Fibroblast of skin of right quadriceps (primary cell): Measurements from ENCODE around the gene PAK1.

Experiments
- DNase-seq: peaks from one replicate; pipeline ENCODE4 v3.0.0-alpha.2; 2013

Gene PAK1

DNA sequence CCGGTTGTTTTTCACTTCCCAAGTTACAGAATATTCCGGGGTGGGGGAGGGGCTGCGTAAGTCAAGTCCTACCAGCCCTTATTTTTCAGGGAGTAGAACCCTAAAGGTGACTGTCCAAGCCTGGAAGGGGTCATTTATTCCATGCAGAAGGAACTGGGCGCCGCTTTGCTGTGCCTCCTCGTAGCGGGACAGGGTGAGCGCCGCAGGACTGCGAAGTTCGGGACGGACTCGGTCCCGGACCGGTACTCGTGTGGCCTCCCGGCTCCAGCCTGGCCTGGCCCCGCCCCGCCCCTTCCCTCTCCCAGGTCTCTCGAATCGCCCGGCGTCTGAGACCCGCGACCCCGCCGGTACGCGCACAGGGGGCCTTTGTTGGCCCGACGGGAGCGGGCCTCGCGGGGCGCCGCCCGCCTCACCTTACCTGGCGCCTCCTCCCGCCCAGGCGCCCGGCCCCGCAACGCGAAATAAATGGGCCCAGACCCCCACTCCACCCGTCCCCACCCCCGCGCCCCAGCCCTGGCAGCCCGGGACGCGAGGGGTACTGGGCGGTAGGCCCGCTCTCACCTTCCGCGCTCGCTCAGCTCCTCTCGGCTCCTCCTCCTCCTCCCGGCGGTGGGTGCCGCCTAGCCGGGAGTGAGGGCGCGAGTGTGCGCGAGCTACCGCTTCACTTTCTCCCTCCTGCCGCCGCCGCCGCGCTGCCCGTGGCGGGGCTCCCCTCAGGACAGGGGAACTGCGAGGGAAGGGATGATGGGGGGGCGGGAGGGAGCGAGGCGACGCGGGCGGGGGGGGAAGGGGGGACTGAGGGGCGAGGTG lies 698 bp downstream of the PAK1 start:
- DNase-seq = peak; percentile 20

DNA sequence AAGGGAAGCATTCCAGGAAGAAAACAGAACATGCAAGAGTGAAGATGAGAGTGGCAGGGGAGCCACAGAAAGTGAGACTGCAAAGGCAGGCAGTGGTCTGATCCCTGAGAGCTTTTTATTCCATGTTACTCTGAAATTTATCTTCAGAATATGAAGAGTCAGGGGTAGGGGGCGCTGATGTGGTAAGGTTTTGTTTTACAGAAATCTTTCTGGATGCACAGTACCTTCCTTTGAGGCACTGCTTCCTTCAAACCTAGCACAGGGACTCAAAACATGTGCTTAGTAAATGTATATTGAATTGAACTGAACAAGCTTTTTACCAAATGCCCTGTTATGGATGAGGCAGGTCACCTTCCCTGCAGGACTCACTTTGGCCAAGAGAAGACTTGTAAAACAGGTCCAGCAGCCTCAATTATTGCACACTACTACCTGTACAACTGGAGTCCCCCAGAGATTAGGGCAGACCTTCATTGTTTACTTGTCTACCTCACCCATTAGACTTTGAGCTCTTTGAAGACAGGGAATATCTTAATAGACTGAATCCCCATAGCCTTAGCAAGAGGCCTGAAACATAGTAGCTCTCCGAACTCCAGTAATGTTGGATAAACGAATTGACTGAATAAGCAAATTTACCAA lies 2.2 kb downstream of the PAK1 start:
- DNase-seq = no peak

DNA sequence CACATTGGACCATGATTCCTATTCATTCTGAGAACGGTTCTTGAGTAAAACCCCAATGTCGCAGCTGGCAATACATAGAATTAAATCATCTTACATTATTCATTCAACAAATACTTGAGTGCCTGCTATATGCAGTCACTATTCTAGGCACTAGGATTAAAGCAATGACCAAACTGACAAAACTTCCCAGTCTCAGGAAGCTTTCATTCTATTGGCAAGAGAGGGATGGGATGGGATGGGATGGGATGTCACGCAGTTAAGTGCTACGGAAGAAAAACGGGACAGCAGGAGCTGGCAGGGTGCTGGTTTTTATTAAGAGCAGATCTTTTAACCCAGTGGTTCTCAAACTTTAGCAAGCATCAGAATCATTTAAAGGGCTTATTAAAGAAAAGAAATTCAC lies 2.9 kb downstream of the PAK1 start:
- DNase-seq = no peak

DNA sequence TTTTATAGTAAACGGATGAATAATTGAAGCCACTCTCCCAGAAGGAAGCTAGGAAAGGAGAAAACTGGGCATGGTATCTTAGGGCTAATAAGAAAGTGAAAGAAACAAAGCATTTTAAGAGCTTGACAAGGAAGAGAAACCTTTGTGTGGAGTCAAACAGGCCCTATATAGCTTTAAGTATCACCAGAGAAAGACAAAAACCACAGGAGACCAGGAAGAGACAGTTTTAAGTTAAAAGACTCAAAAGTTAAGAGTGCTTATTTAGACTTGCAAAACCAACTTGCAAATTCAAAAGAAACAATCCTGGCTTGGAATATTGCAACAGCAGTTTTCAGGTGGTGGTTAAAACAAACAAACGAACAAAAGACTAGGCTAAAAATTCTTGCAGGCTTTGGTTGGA lies 3.4 kb downstream of the PAK1 start:
- no peak for DNase-seq

DNA sequence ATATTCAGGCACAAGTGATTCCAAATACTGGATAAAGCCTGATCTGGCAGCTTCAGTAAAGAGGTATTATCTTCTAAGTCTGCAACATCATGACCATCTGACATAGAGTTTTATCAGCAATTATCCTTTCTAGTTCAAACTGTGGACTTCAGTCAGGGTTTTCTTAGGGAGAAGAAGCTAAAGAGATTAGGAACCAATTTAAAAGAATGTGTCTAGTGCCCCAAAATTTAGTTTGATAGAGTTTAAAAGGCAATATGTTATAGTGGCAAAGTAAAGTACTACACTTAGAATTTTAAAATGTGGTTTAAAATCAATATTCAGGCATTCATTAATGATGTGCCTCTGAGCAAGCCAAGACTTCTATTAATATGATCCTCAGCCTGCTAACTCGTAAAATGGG lies 5.4 kb downstream of the PAK1 start:
- DNase-seq = no peak

DNA sequence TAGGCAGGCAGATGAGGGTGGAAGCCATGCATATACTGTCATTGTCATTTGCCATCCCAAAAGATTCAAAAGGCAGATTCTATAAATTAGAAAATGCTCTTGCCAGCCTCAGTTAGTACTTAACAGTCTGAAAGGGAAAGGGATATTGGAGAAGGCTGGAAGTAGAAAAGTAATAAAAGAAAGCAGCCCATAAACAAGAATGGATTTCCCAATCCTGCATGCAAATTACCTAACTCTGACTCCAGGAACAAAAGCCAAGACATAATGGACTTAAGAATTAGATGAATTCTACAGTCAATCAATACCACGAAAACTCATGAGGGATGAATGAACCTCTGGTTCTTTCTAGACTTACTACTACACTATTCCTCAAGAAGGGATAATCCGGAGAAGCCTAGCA lies 5.9 kb downstream of the PAK1 start:
- DNase-seq = no peak

DNA sequence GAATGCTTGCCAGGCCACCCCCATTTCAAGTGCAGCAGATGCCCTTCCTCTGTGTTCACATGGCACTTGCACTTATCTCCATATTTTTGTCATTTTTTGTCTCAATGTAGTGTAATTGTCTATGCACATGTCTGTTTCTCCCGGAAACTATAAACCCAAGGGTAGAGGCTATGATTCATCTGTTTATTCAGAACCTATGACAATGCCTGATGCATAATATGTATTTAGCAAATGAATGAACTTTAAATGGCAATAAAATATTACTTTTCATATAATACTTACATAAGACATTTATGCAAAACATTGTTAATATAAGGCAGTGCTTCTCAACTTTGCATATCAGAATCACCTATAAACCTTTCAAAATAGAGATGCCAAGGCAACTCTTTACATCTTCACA lies 6.7 kb downstream of the PAK1 start:
- no peak for DNase-seq

DNA sequence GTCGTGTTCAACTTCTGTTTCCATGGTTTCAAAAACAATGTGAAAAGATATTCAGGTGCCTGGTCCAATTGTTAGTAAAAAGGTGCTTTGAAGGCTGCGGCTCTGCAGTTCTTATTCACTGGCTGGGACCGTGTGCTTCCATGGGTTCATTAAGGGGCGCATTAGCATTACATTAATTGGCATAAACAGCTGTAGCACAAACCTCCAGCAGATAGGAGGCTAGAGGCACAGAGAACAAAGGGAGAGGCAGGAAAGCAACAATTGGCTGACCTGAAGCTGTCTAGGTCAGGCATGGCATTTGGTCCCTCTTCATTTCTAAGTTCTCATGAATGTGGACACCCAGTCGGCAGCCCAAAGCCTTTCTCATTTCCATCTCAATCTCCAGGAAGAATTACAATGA lies 16.6 kb downstream of the PAK1 start:
- DNase-seq = no peak

DNA sequence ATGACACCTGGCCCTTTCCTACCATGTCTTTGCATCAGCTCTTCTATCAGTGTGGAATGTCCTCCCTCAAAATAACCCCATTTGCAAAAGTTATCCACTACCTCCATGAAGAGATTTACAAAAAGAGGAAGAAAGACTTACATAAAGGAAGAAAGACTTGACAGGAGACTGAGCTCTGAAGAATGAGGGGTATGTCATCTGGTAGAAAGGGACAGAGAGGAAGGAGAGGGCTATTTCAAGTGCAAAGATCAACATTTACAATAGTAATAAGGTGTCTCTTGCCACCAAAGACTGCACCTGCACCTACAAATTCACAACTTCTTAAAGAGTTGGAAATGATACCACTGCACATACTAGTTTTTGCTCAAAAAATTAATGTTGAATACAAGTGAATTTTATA lies 18.2 kb downstream of the PAK1 start:
- DNase-seq = no peak

DNA sequence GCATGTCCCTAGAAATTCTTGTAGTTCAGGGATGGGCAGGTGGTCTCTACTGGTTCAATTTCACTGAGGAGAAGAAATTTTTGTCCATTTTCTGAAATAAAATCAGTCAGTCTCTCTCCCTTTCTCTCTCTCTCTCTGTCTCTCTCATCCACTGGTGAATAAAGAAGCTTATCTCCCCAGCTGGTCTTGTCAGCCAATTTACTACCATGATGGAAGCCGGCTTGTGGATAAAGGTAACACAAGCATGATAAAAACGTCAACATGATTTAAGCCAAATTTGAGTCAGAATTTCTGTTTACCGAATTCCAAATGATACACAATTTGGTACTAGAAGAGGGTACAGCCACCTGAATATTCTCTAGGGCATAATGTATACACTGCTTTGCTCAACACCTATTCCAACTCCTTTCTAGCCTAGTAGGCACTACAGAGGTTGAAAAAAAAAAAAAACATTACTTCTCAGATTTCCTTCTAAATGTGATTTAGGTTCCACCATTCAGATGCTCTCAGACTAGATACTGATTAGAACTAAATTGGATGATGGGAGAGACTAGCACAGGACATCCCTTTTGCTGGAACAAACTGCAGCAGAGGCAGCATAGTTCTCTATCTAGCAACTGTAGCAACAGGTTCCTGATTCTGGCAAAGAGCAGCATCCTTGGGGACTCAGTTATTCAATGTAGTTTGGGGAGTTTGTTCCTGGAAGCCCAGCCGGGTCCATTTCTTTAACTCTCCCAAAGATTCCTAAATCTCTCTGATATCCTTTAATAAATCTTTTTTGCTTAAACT lies 18.8 kb downstream of the PAK1 start:
- DNase-seq = no peak

DNA sequence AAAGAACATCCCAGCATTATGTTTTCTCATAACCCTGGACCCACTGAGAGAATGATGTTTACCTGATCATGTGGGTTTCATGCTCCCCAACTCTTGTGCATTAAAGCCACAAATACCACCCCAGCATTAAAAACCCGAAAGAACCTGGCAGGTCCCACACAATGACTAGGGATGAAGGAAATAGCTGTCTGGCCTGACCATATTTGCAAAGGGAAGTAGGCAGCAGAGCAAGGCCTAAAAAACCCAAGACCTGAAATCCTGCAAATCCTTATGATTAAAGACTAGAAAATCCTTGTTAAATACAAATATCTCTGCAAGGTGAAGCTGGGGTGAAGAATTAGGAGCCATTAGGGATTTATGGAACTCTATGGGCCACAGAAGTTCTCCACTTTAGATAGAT lies 23.7 kb downstream of the PAK1 start:
- no peak for DNase-seq

DNA sequence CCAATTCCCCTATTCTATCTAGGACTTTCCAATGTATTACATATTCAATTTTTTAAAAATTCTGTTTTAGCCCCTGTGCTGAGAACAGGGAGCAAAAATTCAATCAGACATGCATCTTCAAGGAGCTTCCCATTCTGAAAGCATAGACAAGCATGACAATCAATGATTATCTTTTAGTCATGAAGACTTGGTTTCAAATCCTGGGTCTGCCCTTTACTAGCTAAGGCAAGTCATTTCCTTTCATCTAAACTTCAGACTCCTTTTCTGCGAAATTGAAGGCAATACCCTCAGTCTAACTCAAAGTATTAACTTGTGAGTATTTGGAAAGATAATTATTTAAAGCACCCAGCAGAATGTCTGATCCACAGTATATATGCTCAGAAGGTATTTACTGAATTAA lies 24.1 kb downstream of the PAK1 start:
- no peak for DNase-seq

DNA sequence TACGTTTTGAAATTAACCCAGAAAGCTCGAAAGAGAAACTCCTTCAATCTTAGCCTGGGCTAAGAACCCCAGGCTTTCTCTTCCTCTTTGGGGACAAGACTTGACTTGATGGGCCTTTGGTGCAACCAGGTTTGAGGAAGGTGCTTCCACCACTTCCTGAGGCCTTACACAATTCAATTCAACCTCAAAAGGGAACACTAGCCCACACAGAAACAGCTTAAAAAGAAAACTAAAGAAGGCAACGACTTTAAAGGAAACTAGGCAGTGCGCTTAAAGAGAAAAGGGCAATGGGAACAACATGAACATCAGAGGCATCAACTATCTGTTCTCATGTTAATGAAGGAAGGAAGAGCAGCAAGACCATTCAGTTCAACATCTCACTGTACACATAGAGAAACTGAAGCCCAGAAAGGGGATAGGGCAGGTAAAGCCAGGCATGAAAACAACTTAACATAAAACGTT lies 24.8 kb downstream of the PAK1 start:
- no peak for DNase-seq

DNA sequence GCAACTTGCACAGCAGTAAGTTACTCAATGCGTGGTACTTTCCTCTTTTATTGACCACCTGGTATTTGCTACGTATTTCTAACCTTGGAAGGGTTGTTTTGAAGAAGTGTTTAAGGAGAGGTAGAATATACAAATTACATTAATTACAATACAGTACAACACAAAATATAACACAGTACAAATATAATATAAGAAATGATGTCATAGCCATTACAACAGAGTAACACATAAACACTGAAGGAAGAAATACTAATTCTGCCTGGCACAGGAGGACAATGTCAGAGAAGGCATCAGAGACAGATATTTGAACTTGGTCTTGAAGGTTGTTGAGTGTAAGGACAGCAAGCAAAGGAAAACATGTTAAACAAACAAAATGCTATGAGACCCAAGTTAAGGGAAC lies 25.6 kb downstream of the PAK1 start:
- DNase-seq = no peak

DNA sequence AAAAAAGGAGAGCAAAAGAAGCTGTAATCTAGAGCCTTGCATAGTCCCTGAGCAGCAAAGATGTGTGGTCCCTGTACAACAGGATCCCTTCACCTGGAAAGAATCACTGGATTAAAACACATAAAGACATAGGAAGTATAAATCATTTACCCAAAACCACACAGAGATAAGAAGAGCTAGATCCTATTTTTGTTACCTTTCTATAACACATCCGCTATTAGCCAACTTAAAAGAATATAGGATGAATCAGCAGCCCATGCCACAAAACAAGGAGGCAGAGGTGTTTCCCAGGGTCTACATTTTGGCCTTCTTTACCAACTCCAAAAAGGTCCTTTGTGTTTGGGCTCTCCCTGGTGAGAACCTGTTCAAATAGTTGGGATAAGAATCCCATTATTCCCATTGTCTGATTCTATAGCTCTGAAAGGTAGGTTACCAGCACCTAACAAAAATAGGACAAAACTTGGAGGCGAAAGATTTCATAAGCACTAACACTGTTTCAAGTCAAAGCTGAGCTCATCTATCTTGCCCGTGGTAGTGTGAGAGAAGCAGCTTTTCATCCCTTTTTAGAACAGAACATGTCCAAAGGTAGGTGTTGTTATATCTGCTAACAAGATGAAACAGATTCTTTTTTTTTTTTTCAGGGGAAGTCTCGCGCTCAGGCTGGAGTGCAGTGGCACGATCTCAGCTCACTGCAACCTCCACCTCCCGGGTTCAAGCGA lies 26.8 kb downstream of the PAK1 start:
- DNase-seq = no peak

DNA sequence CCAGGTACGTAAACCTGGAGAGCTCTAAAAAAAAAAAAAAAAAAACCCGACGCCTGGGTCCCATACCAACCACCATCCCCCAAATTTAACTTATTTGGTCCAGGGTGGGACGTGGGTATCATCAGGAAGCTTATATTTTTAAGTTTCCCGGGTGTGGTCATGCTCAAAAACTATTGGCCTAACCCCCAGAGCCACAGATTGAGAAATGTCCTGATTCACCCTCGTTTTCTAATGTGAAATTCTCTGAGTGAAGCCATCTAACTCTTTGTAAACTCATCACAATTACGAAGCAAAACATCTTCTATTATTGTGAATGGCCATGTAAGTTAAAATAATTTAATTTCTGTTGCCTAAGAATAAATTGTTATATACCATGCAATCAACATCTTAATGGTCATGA lies 29.6 kb downstream of the PAK1 start:
- DNase-seq = no peak

DNA sequence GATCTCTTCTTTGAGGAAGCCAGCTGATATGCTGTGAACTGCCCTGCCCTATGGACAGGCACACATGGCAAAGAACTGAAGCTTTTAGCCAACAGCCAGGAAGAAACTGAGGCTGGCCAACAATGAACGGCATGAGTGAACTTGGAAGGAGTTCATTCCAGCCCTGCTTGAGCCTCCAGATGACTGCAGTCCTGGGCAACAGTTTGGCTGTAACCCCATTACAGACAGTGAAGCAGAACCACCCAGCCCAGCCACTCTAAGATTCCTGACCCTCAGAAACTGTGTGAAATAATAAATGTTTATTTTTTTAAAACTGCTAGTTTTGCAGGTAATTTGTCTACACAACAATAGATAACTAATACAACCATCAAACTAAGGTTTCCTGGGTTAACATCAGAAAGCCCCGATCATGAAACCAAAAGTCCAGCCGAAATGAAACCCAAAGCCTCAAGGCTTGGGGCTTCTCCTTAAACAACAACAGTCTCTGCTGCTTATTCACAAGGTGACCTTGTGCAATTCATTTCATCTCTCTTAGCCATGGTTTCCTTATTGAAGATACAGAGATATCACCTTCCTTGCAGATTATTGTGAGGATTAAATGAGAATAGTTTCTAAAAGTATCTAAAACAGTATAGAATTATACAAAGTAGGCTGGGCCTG lies 31.4 kb downstream of the PAK1 start:
- no peak for DNase-seq

DNA sequence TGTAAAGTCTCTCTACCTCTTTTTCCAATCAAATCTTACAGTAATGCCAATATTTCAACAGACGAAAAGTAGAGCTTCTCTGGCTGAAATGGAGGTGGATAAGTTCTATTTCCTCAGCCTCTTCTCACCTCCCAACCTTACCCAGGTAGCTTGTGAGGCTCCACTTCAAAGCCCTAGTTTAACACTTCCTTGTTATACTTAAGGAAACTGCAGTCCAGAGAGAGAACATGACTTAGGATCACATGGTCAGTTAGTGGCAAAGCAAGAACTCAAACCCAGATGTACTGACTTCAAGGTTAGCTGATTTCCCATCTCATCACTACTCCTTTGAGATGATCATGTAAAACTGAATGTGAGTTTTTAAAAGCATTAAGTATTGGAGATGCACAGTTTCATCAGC lies 32.5 kb downstream of the PAK1 start:
- DNase-seq = no peak

DNA sequence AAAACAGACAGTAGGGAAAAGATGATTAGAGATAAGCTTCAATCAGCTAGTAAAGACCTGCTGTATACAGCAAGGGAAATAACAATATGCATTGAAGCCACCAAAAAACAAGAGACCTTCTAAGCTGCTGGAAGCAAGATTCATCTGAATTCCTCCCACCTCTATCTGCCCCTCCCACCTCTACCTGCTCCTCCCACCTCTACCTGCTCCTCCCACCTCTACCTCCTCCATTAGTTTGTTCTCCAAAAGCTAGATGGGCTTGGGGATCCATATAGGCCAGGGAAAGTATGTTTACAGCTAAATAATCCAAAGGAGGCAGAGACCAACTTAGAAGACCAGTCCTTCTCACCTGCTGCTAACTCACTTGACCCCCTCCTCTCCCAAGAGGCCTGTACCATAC lies 33.2 kb downstream of the PAK1 start:
- no peak for DNase-seq

DNA sequence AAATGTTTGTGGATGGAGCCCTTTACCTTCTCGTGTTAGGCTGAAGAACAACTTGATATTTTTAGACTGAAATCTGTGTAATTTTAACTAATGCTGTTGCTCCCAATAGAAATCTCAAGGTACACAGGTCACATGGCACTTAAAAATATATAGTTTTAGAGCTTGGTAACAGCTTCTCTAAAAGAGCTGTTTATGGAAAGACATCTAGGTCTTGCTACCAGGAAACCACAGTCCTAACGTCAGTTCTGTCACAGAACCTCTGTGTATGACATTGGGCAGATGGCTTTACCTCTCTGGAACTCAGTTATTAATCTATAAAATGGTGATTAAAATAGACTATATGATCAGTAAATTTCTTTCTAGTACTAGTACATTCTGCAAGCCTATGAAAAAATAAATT lies 35.4 kb downstream of the PAK1 start:
- DNase-seq = no peak

DNA sequence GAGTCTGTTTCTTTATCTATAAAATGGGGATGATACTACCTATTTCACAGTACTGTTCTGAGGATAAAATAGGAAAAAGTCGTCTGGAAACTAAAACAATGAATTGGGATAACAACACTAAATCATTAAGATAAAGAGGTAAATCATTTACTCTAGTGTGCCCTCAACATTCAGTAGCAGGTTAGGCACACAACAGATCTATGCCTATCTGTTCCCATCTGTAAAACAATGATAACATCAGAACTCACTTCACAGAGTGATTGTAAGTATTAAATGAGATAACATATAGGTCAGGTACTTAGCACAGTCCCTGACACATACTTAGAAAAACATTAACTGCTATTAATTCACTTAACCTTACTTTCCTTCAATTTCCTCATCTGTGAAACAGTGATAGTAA lies 36.9 kb downstream of the PAK1 start:
- no peak for DNase-seq

DNA sequence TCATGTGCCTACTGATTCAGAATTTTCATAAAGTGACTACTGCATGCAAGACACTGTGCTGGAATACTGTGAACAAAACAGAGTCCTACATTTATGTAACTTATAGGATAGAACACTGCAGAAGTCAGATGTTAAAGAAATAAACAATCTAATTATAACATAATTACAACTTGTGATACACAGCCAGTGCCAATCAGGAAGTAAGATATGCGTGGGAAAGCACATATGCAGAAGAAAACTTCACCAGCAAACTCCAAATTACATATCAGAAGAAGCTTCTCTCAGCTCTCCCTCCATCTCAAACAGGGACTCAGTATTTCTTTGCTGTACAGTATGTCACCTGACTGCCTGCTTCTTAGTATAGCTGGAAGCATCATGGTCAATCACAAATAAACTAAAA lies 37.4 kb downstream of the PAK1 start:
- no peak for DNase-seq

DNA sequence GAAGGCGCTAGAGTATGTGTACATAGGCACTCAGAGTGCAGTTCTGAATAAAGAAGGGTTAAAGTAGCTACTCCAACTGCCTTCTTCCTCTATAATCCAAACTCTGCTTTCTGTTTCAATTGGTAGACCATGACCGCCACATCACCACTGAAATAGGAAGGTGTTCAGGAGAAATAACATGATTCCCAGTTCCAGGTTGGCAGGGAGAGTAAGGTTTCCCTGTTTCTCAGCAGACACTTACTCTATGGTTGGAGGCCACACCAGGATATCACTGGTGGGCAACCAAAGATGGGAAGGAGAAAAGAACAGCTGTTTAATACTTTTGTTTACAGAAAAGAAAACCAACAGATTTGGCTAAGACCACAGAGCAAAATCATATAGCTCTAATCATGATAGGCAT lies 37.9 kb downstream of the PAK1 start:
- DNase-seq = no peak
